NCI-H1092 treated with DMSO at 0.1 percent for 48 hours (cell line): ENCODE measurements around the gene NOP56.
A peak's percentile ranks its signal among the peaks of the same experiment; 100 is the strongest.

Experiments
- DNase-seq: peaks from one replicate; lab custom pipeline; 2025; lab: John Stamatoyannopoulos, UW

NOP56 gene

DNA sequence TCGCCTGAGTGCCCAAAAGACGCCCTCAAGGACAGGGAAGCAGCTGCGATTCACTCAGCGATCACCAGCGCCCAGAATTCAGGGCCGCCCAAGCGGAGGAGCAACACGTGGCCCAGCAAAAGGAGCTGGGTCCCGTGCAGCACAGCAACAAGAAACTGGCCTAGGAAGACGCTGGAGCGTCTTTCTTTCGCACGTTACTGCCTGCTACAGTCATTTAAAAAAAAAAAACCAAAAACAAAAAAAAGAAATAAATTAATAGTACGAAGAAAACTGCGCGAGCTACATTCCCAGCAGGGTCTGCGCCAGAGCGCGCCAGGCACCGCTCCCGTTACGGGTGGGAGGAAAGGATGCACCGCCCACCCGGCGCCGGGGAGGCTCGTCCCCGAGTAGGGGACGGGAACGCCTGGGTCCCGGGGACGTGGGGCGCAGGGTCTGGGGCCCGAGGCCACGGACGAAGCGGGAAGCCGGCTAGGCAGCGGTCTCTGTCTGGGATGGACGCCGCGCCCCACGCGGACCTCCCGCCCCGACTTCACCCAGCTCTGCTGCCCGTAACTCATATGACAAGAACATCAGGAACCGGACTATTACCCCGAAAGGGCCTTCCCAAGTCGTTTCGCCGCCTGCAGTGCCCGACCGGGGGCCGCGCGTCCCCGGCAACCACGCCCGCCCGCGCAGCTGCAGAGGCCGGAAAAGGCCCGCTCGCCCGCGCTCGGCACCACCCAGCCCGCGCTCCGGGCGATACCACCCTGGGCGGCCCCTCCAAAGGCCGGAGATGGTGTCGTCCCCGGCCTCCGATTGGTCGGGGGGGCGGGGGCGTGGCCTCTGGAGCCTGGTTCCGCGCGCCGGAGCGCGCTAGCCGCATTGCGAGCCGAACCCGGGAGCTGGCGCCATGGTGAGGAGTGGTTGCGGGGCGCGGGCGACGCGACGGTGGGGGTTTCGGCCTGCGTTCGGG, at the start of gene NOP56:
Gene NOP56 (plus strand): TSS at position 861 of the 952 bp plus-strand sequence. CDS start 29 bp downstream, at position 890.
- peak; percentile 87 for DNase-seq

- DNase-seq = no peak
Observed at GRCh38 chr20:2602746-2603145, 49.7 kb upstream of the NOP56 start.

- peak; percentile 82 for DNase-seq
Observed at GRCh38 chr20:2603816-2604505, 48.5 kb upstream of the NOP56 start.

- DNase-seq = peak; percentile 82
Observed at GRCh38 chr20:2604506-2604835, 48.0 kb upstream of the NOP56 start.

GRCh38 chr20:2606507-2607006, 45.9 kb upstream of the NOP56 start:
- DNase-seq = no peak

DNA sequence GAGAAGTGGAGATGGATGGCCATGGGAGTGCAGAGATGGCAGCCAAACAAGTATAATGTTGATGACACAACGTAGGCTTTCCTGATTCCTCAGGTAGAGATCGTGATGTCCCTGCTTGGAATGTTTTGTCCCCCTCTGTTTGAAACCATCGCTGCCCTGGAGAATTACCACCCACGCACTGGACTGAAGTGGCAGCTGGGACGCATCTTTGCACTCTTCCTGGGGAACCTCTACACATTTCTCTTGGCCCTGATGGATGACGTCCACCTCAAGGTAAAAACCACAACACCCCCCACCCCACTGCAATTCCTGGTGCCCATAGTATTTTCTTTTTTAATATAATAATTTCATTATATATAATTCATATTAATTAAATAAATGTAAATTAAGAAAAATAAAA, 42.1 kb upstream of the NOP56 start:
- DNase-seq = no peak

DNA sequence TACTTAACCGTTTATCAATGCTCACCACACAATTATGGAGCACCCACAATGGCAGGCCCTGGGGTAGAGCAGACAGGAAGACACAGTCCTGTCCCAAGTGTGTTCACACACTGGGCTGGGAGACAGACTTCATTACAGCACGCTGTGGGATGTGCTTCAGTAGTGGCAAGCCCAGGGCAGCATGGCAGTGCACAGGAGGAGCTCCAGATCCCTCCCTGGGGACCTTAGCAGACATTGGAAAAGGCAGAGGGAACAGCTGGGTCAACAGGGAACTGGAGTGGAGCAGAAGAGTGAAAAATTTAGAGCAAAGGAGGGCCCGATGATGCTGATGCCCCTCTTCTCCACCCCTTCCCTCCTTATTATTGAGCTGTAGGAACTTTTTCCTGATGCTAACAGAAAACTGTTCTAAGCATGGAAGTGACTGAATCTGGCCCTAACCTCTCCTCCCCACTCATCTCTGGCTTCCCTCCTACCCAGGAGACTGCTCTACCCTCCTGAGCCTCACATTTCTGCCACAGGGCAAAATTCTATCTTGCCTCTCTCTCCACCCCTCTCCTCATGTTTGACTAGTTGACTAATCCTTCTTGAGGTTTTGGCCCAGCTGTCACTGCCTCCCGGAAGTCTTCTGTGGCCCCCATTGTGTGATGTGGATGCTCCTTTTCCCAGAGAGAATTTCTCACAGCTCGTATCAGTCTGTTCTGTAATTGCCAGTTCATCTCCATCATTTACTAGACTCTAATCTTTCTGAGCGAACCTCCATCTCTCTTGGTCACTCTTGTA, 41.3 kb upstream of the NOP56 start:
- DNase-seq = peak; percentile 45

- DNase-seq = no peak
Observed at GRCh38 chr20:2612073-2612472, 40.4 kb upstream of the NOP56 start.

DNA sequence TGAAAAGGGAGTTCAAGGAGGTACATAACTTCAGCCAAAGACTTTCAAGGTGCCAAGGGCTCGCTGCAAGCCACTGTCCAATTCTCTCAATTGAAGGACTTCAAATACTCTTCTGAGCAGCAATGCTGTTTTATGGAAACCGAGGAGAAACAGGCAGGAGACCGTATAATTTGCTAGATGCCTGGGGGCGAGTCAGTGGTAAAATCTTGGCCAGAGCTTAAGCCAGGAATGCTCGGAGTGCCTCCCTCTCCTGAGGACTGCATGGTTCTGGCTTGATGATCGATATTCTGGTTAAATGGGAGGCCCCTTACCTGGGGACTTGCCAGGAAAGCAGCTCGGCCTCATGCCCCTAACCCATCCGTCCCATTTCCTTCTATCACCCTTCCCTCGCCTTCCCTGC, 35.8 kb upstream of the NOP56 start:
- no peak for DNase-seq

DNA sequence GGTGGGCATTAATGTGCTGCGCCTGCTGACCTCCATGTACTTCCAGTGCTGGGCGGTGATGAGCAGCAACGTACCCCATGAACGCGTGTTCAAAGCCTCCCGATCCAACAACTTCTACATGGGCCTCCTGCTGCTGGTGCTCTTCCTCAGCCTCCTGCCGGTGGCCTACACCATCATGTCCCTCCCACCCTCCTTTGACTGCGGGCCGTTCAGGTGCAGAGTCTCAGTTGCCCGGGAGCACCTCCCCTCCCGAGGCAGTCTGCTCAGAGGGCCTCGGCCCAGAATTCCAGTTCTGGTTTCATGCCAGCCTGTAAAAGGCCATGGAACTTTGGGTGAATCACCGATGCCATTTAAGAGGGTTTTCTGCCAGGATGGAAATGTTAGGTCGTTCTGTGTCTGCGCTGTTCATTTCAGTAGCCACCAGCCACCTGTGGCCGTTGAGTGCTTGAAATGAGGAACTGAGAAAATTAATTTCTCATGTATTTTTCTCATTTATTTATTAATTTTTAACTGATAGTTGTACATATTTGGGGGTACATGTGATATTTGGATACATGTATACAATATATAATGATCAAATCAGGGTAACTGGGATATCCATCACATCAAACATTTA, 35.2 kb upstream of the NOP56 start:
- no peak for DNase-seq

DNA sequence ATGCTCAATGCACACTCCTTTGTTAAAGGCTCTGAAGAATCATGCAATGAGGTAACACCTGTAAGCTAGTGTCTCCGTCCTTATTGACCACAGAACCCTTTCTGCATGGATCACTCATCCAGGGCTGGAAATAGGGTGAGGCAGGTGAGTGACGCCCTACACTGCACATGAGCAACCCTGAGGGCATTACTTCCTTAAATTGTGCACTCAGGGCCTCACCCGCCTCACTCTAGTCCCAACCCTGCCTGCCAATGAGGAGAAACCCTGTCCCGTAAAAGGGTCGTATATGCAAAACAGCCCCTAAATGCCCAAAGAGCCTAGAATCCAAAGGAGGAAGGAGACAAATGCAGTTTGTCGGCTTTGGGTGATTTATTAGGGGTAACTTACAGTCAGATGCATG, 33.6 kb upstream of the NOP56 start:
- DNase-seq = no peak

DNA sequence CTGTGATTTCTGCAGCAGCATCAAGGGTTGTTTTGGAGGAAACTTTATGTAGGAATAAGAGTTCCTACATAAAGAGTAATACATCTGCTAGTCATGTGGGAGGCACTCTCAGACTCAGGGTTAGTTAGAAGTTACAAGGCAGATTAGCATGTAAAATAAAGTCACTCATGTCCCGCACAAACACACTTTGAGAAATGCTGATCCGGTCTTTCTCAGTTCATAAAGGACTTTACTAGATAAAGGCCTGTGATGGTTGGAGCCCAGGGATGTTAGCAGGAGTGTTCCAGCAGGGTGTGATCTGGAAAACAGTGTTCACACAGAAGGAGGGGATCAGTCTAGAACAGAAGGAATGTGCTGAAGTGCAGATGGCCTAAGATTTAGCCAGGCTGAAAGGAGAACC, 33.1 kb upstream of the NOP56 start:
- no peak for DNase-seq

DNA sequence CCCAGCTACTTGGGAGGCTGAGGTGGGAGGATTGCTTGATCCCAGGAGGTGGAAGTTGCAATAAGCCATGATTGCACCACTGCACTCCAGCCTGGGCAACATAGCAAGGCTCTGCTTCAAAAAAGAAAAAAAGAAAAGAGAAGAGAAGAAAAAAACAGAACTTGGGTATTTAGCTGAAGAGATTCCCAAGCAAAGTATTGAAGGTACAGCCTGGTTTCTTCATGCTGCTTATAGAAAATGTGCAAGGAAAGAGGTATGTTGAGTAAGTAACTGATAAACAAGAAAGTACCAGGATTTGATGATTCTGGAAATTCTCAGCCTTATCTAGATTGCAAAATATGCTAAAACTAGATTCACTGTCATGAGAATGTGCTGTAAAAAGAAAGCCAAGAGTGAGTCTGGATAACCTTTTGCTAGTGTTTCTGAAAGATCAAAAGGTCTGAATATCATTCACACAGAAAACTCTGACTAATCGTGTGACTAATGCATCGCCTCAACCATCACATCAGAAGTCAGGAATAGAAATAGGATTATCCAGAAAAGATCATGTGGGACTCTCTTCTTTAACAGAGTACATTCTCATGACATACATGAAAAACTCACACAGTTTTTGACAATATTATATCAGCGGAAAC, 32.4 kb upstream of the NOP56 start:
- DNase-seq = no peak

DNA sequence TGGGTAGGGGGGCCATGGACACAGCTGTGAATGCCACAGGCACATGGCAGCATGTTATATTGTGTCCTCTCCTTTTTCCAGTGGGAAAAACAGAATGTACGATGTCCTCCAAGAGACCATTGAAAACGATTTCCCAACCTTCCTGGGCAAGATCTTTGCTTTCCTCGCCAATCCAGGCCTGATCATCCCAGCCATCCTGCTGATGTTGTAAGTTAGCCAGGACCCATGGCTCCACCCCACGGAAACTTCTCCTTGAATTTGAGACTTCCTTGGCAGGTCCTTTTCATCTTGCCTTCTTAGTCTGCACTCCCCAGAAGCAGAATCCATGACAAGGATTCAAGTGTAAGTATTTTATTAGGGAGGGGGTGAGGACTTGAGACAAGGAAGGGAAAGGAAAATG, 28.2 kb upstream of the NOP56 start:
- no peak for DNase-seq

DNA sequence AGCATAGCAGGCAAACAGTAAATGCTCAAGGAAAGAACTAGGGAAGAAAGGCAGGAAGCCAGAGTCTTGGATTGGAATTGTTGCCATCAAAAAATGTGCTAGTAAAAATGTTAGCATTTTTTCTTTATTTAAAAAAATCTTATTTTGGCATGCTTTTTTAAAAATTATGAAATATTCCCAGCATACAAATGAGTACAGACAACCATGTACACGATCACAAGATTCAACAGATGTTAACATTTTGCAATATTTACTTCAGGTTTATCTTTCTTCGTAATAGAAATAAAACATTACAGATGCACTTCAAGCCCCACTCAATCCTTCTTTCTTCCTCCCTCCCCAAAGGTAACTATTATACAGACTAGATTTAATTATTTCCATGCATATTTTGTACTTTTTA, 27.4 kb upstream of the NOP56 start:
- DNase-seq = no peak

- no peak for DNase-seq
Observed at GRCh38 chr20:2626853-2627541, 25.4 kb upstream of the NOP56 start.

- DNase-seq = peak; percentile 27
Observed at GRCh38 chr20:2631228-2631627, 21.2 kb upstream of the NOP56 start.

DNA sequence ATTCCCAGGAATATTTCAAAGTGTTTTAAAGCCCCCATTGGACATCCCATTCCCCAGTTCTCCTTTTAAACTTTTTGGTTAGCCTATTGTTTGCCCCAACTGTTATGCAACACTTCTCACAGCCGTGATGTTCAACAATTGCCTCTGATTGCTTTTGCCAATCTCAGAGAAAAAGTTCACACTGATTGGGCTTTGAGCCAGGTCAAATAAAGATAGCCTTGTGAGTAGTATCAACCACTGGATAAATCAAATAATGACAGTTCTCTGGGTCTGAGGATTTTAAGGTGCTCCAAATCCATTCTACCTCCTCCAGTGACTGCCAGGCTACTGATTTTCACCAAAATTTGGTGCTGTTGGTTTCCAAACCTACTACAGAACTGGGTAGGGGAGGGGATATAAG, 19.1 kb upstream of the NOP56 start:
- DNase-seq = no peak

- no peak for DNase-seq
Observed at GRCh38 chr20:2637246-2637645, 15.2 kb upstream of the NOP56 start.

- DNase-seq = no peak
Observed at GRCh38 chr20:2640260-2640659, 12.2 kb upstream of the NOP56 start.

- DNase-seq = no peak
Observed at GRCh38 chr20:2640899-2641298, 11.5 kb upstream of the NOP56 start.
